GM19452 (cell line): Measurements from ENCODE around the gene UNC13A.

Experiments used
- ATAC-seq: cut with Tn5 transposase; IDR thresholded peaks from one replicate; pipeline ENCODE4 v1.9.1; 2021; ENCODE audit not compliant: unreplicated experiment

Gene UNC13A

GRCh38 chr19:17671906-17672305 is 16.2 kb downstream of the UNC13A start:
- no peak for ATAC-seq

GRCh38 chr19:17669419-17669818 is 18.7 kb downstream of the UNC13A start:
- ATAC-seq, result no peak

- no peak for ATAC-seq
These were observed 23.1 kb downstream of the UNC13A start for GRCh38 chr19:17665058-17665457.

- no peak for ATAC-seq
These were observed 28.2 kb downstream of the UNC13A start for GRCh38 chr19:17659996-17660395.

- no peak for ATAC-seq
These were observed 29.5 kb downstream of the UNC13A start for GRCh38 chr19:17658666-17659065.

GRCh38 chr19:17658240-17658639 is 29.9 kb downstream of the UNC13A start:
- no peak for ATAC-seq

- no peak for ATAC-seq
These were observed 31.2 kb downstream of the UNC13A start for GRCh38 chr19:17656970-17657369.

GRCh38 chr19:17655751-17656472 is 32.2 kb downstream of the UNC13A start:
- ATAC-seq, result no peak

- no peak for ATAC-seq
These were observed 33.2 kb downstream of the UNC13A start for GRCh38 chr19:17654993-17655392.

- ATAC-seq, result no peak
These were observed 35.5 kb downstream of the UNC13A start for GRCh38 chr19:17652627-17653026.

- no peak for ATAC-seq
These were observed 39.4 kb downstream of the UNC13A start for GRCh38 chr19:17648786-17649185.

GRCh38 chr19:17648097-17648660 is 40.0 kb downstream of the UNC13A start:
- no peak for ATAC-seq

GRCh38 chr19:17647071-17648020 is 40.8 kb downstream of the UNC13A start:
- ATAC-seq, result no peak

- no peak for ATAC-seq
These were observed 41.7 kb downstream of the UNC13A start for GRCh38 chr19:17646441-17646840.

- no peak for ATAC-seq
These were observed 42.7 kb downstream of the UNC13A start for GRCh38 chr19:17645339-17645963.

GRCh38 chr19:17642656-17643055 is 45.5 kb downstream of the UNC13A start:
- ATAC-seq, result no peak

GRCh38 chr19:17641846-17642245 is 46.3 kb downstream of the UNC13A start:
- ATAC-seq, result no peak

- no peak for ATAC-seq
These were observed 47.0 kb downstream of the UNC13A start for GRCh38 chr19:17641181-17641580.

GRCh38 chr19:17633700-17634099 is 54.5 kb downstream of the UNC13A start:
- ATAC-seq, result no peak

GRCh38 chr19:17632577-17632976 is 55.6 kb downstream of the UNC13A start:
- ATAC-seq, result no peak

GRCh38 chr19:17629760-17630159 is 58.4 kb downstream of the UNC13A start:
- ATAC-seq, result no peak
